ENCODE measurements around the gene RLF.

GRCh38 chr1:40244138-40244744 lies 83.1 kb downstream of the RLF start:
- no peak for TF ChIP-seq POLR2A (IDR thresholded peaks at IDR 0.05)
- no peak for TF ChIP-seq POLR2AphosphoS5 (IDR thresholded peaks at IDR 0.05)
- no peak for TF ChIP-seq EP300 (IDR thresholded peaks at IDR 0.05)
- TF ChIP-seq CTCF (IDR thresholded peaks at IDR 0.05) = no peak
